ENCODE measurements around the gene CYP4V2.

Gene CYP4V2

DNA sequence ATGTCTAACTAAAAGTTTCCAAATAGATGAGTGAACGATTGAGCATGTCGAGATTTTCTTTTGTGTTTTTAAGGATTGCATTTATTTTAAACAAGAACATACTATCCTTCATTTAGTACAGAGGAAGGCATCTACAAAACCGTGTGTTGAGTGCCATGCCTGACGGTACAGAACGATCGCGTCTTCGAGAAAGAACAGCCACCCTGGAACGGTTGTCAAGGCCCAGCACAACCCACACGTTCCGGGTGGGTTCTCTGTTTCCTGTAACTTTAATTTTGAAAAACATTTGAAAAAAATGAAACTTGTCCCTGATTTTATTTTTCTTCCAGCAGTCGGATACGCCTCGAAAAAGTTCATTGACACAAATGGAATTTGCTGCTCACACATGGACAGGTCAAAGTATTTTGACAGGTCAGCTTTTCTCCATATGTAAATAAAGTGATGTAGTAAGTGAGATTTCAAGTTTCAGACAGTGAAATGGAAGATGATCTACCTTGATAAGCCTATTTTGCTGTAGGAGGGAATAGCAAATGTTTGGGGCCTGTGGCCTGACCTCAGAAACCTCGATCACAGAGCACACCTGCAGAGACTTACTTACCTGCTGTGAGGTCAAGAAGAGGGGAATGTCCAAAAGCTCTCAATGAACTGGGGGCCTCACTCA lies 24.4 kb upstream of the CYP4V2 start:
- H3K4me3 ChIP-seq (ENCODE audit: low read depth, low read length), result no peak overlapping the region
- TF ChIP-seq, protein P1, sequence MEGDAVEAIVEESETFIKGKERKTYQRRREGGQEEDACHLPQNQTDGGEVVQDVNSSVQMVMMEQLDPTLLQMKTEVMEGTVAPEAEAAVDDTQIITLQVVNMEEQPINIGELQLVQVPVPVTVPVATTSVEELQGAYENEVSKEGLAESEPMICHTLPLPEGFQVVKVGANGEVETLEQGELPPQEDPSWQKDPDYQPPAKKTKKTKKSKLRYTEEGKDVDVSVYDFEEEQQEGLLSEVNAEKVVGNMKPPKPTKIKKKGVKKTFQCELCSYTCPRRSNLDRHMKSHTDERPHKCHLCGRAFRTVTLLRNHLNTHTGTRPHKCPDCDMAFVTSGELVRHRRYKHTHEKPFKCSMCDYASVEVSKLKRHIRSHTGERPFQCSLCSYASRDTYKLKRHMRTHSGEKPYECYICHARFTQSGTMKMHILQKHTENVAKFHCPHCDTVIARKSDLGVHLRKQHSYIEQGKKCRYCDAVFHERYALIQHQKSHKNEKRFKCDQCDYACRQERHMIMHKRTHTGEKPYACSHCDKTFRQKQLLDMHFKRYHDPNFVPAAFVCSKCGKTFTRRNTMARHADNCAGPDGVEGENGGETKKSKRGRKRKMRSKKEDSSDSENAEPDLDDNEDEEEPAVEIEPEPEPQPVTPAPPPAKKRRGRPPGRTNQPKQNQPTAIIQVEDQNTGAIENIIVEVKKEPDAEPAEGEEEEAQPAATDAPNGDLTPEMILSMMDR (IDR thresholded peaks at IDR 0.05; ENCODE audit: insufficient read depth, low read depth, low read length, missing control alignments), result no peak
- no peak for DNase-seq (ENCODE audit: low read depth)

DNA sequence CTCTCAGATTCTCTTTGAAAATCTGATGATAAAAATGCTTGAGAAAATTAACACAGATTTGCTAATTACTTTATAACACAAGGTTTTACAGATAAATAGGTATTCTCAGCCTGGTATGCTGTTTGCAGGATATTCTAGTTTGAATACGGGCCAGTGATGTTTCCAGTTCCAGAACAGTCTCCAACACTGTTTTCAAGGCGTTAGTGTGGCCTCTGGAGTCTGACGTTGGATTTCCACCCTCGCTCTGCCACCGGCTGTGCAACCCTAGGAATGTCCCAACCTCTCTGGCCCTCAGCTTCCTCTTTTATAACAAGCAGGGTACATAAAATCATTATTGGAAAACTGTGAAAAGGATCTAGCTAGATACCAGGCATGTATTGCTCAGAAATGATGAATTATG lies 23.8 kb upstream of the CYP4V2 start:
- DNase-seq (ENCODE audit: low read depth), result no peak

DNA sequence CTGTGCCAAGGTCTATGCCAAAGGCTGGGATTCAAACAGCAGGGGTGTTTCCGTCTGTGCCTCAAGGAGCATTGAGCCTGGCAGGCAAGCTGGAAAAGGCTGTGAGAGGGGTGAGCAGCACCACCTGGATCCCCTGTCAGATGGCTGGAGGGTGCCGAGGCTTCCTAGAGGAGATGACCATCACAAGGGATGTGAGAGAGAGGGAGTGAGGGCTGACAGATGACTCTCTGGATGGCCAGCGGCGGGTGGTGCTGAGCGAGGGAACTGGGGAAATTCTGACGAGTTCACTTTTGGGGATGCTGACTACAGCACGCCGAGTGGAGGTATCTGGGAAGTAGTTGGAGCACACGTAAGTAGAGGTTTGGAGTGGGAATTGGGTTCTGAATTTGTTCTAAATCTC lies 22.6 kb upstream of the CYP4V2 start:
- H3K4me3 ChIP-seq (ENCODE audit: low read depth, low read length), result no peak overlapping the region
- no peak for DNase-seq (ENCODE audit: low read depth)
- TF ChIP-seq, protein P1 (IDR thresholded peaks at IDR 0.05; ENCODE audit: insufficient read depth, low read depth, low read length, missing control alignments), result no peak

More for the DNA sequence above, 23.8 kb upstream of the CYP4V2 start:
- TF ChIP-seq, protein P1 (IDR thresholded peaks at IDR 0.05; ENCODE audit: insufficient read depth, low read depth, low read length, missing control alignments), result no peak
- H3K4me3 ChIP-seq (ENCODE audit: low read depth, low read length), result no peak overlapping the region

DNA sequence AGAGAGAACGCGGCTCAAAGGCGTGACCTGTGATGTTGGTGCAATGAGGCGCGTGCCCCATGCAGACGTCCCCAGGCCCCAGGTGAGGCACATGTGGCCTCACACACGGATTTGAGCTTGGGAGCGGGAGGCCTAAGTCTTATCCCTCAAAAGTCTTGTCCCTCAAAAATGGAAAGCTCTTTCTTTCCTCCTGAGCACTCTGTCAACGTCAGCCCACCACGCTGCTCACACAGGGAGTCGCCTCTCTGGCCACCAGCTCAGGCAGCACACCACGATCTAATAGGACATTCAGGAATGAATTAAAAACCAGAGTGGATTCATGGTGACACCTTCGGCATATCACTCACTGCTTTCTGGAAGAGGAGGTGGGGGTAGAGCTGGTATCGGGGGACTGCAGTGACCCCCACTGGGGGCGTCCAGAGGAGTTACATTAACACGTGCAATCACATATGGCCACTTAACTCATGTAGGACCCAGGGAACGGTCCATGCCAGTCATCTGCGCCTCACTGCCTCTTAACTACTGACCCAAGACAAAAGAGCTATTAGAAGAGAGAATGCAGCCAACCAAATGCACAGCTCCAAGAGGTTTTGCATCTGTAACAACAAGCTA lies 21.9 kb upstream of the CYP4V2 start:
- DNase-seq (ENCODE audit: low read depth), result no peak
- TF ChIP-seq, protein P1 (IDR thresholded peaks at IDR 0.05; ENCODE audit: insufficient read depth, low read depth, low read length, missing control alignments), result no peak
- no peak overlapping the region for H3K4me3 ChIP-seq (ENCODE audit: low read depth, low read length)

DNA sequence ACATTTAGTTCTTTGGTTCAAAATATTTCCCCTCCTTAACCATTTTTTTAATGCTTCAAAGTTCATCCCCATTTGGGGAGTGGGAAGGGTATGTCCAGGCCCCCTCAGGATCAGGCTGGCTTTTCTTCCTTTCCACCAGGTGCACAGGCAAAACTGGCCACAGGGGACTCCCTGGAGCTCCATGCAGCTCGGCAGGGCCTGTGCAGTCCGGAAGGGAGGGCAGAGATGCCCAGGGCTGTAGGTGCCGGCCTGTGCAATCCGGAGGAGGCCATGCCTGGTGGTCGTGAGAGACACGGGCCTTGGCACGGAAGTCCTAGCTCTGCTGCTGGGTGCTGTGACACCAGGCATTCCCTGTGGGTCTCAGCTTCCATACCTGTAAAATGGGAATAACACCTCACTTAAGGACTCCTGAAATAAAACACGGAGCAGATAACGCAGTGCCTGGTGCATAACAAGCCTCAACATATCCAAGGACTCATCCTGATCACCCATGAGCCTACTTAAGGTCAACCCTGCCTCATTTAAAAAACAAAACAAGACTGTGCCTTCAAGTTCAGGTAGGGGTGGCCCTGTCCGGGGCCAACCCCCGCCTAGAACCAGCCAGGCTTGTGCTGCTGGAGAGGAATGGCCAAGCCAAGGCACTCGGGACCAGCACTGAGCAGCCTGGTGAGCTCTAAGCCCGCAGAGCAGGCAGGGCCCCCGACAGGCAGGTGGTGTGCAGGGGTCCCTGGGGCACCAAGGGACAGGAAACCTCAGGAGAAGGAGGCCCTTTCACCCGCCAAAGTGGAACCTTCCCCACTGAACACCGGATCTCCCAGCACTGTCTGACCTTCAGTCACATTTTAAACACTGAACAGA lies 21.2 kb upstream of the CYP4V2 start:
- no peak overlapping the region for H3K4me3 ChIP-seq (ENCODE audit: low read depth, low read length)
- no peak for DNase-seq (ENCODE audit: low read depth)
- TF ChIP-seq, protein P1 (IDR thresholded peaks at IDR 0.05; ENCODE audit: insufficient read depth, low read depth, low read length, missing control alignments), result peak; percentile 10

DNA sequence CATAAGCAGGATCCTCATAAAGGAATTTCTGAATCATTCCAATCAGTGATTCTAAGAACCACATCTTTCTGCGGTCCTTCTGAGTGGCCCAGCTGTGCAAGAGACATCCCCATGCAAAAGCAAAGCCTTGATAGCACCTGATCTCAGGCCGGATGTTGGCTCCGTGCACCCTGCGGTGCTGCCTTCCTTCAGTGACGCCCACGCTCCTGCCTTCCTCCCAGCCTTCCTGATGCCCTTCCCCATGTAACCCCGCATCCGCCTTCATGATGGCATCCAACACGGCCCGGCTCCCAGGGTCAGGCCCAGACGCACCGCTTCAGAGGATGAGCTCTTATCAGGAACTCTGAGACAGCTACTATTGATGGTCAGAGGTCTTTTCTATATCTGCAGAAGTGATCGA lies 20.4 kb upstream of the CYP4V2 start:
- DNase-seq (ENCODE audit: low read depth), result no peak
- no peak overlapping the region for H3K4me3 ChIP-seq (ENCODE audit: low read depth, low read length)
- TF ChIP-seq, protein P1 (IDR thresholded peaks at IDR 0.05; ENCODE audit: insufficient read depth, low read depth, low read length, missing control alignments), result no peak
